Body of pancreas (tissue), 4 donors: ENCODE data around the gene GJD2. TPM values are rescaled to one million over a fixed set of nuclear protein-coding genes. Genes with fewer than 3 reads are reported as not detected.

ENCODE experiments used
- ATAC-seq: fragments of 150-250 bp; one replicate; pipeline ENCODE4 v1.9.1; 2016
- DNase-seq, 4 donors: peaks; one replicate each; pipeline ENCODE4 v3.0.0-alpha.2; 2019
- H3K27ac ChIP-seq, 4 donors: fragments of 200-600 bp; sonication (generic); 1 replicate in 3 of 4; 2 replicates in 1 of 4; pipeline versions ENCODE4 v1.5.1 to v1.6.1; 2016 to 2019; ENCODE audit warnings: mild to moderate bottlenecking in 1 of 4, mixed read lengths in 1 of 4, moderate library complexity in 1 of 4
- H3K27me3 ChIP-seq, 2 donors: fragments of 200-600 bp; sonication (generic); one replicate each; pipeline ENCODE4 v1.6.0; 2016; ENCODE audit warnings: mild to moderate bottlenecking in 1 of 2
- H3K36me3 ChIP-seq, 2 donors: fragments of 200-600 bp; sonication (generic); replicated peaks in 1 of 2; 2 replicates each; pipeline ENCODE4 v1.5.1; 2016; ENCODE audit warnings: low read depth in 2 of 2; ENCODE audit not compliant: insufficient read depth in 1 of 2
- H3K4me1 ChIP-seq: fragments of 200-600 bp; sonication (generic); one replicate; pipeline ENCODE4 v1.6.0; 2016
- H3K4me3 ChIP-seq, 2 donors: fragments of 200-600 bp; sonication (generic); 1 replicate in 1 of 2; 2 replicates in 1 of 2; pipeline ENCODE4 v1.5.1; 2016 to 2019
- H3K9me3 ChIP-seq, 3 donors: fragments of 200-600 bp; sonication (generic); 1 replicate in 2 of 3; 2 replicates in 1 of 3; pipeline ENCODE4 v1.5.1; 2016
- POLR2A ChIP-seq, 3 donors: fragments of 450-650 bp; IDR thresholded peaks; one replicate each; pipeline ENCODE4 v1.6.1; 2016; ENCODE audit warnings: antibody characterized with exemption in 3 of 3, mild to moderate bottlenecking in 2 of 3
- WGBS, 2 donors: methylation state at CpG; one replicate each; pipeline ENCODE4 v1.1.5; 2017; 5-methylcytosine and 5-hydroxymethylcytosine counted together
- intact Hi-C: fragments of 100-400 bp; cut with DNase I; formaldehyde crosslinking; loops from one replicate; pipeline ENCODE4 v1.15.1; 2023
- total RNA-seq, 2 donors: library from RNA; depleted of rRNA; stranded (reverse); fragments of >200 nt; gene quantifications; one replicate each; pipeline ENCODE4 v1.1.0, GENCODE V29; 2016

Gene GJD2
- total RNA-seq, 2 donors from 2014 or later, result 2.3 to 4.0 TPM

DNA sequence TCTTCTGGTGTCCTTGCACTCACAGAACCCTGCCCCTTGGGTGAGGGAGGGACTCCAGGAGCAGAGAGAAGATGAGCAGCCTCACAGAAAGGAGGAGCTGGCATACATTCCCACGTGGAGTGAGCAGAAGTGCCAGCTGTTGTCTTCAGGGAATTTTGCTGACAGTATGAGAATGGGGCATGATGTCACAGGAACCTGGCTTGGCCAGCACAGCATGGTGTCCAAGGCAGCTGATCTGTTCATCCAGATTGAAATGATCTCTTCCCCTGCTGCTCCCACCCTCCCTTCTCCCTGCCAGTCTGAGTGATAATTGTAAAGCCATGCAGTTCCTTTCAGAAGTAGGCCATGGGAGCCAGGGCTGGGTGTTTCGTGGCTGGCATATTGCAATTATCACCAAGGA lies 53.3 kb downstream of the GJD2 start:
- Histone ChIP-seq H3K4me1 (no peaks in the 10 kb centered on the region), H3K27ac (no peak overlapping the region), H3K4me3 (no peak overlapping the region), H3K9me3 (no peaks in the 10 kb centered on the region), H3K36me3 (no peaks in the 10 kb centered on the region), H3K27me3 (no peaks in the 10 kb centered on the region)
- intact Hi-C loops, result no loop called here
- DNase-seq, result no peak
- TF ChIP-seq POLR2A (IDR thresholded peaks at IDR 0.05), result no peak
- WGBS, 2 donors, result 48 to 50% methylated on average over 2 of the region's 2 CpGs
- ATAC-seq, result no peak

Other genes starting within 250 kb of the GJD2 start
- 100 to 1,000 TPM; 214 to 709 TPM for gene GOLGA8B, start 171.3 kb downstream of the GJD2 start, total RNA-seq
- 1 to 10 TPM; 1.6 to 2.1 TPM for gene ACTC1, start 40.6 kb upstream of the GJD2 start, total RNA-seq
- gene AQR, start 214.7 kb upstream of the GJD2 start, total RNA-seq, result 10 to 100 TPM; 10.5 to 15.0 TPM
- gene ZNF770, start 233.3 kb upstream of the GJD2 start, total RNA-seq, result 10 to 100 TPM in 1 of 2 donors, 1 to 10 TPM in 1; 7.6 to 11.2 TPM